Suppressor macrophage treated with lipopolysaccharide for 1 hour (primary cell): ENCODE results near the gene ALCAM.
"Not testable (repeated sequence)": the region's sequence is repeated elsewhere in the genome, so short reads cannot be mapped to it uniquely, and the experiment has no call there.

Source experiments
- DNase-seq, 3 donors: peaks; one replicate each; pipeline ENCODE4 v3.0.0-alpha.2; 2020 to 2022

Gene ALCAM

GRCh38 chr3:105356988-105357387, 9.7 kb upstream of the ALCAM start:
- no peak for DNase-seq

- DNase-seq = peak; percentile 86 to 95 (median 91)
These were observed 7.5 kb upstream of the ALCAM start for GRCh38 chr3:105359098-105359762.

- DNase-seq = no peak
These were observed 6.7 kb upstream of the ALCAM start for GRCh38 chr3:105360003-105360402.

DNA sequence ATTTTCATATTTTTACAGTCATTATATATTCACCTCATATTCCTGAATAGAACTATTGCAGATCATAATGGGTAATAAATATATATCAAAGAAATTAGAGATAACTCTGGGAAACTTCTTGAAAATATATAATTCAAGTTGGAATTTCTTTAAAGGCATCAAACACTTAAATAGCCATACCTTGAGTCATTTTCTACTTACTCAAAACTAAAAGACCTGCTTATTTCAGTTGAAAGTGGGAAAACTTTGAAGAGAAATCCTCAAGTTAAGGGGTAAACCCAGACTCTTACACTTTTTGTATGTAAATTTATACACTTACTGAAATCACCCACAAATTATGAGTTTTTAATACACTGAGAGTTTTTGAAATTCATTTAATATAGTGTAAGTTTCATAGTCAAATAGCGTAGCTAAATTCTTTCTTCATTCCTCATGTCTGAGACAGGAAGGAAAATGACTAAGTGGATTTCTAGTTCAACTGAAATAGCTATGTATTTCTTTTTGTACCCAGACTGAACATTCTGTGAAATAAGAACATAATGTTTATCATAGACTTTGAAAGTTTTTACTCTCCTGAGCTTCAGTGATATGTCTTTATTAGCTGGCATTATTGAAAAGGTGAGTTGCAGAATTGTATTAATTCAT, 4.6 kb upstream of the ALCAM start:
- DNase-seq = peak in 2 of 3 donors; percentile 74 to 82

DNA sequence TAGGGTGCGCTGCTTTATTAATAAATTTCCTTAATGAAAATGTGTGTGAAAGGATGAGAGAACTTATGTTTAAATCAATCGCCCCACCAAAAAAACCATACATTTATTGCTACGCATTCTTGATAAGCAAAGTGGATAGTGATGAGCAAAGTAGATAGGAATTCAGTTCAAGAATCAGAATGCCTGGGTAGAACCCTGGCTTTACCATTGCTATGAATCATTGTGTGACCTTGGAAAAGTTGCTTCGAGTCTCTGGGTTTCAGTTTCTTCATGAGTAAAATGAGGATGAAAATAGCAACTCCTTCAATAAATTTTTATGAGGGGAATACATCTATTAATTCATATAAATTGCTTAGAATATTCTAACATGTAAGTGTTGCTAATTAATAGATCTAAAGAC, 2.6 kb upstream of the ALCAM start:
- DNase-seq = peak in 2 of 3 donors; percentile 38 to 71

DNA sequence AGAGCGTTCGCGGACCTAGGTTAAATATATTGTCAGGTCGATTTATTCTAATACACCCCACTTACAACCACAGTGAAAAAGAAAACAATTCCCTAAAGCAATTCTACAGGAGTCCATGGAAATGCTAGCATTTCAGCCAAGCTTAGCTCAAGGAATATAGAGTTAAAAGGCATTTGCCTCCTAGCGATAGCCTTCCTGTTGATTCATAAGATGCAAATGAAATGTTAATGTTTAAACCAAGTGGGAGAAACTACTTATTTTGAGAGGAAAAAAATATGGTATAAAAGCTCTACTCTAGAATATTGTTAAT, 1.7 kb upstream of the ALCAM start:
- no peak for DNase-seq

DNA sequence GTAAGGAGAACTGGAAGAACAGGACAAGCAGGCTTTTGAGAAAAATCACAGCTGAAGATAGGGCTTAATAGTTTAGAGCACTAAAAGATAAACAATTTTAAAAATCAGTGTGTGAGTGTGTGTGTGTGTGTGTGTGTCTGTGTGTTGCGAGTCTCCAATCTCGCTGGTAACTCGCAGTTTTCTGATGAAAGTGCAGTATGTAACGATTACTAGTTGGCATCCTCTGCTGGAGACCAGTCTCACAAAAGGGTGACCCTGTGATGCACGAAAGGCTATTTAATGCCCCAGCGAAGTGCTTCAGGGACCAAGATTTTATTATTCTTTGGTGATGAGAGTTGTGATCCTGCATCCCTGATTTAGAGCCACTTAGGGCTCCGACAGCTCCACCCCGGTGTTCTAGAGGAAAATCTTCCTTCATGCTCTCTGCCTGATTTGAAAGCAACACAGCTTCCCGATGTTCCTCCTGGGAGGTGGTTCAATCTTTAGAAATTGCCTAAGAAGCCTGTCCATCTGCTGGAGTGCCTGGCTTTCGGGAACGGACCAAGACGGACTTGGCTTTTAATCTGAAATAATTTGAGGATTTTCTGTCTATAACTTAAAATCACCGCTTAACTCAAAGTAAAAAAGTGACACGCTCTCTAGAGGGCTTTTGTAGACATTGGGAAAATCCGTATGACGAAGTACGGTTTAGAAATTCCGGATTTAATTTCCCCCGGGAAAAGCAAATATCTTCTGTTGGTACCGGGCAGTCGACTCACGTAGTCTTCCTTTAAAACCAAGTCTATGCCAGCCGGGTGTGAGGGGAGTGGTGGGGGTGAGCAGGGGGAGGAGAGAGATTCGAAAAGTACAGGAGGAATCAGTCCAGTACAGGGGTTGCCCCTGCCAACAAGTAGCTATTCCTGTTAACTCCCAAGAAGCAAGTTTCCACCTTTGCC, 1.1 kb upstream of the ALCAM start:
- peak; percentile 90 to 96 (median 93) for DNase-seq

GRCh38 chr3:105367063-105367405, 325 bp downstream of the ALCAM start:
- DNase-seq = peak in 1 of 3 donors; percentile 51

- DNase-seq = peak; percentile 94 to 98 (median 95)
These were observed 901 bp downstream of the ALCAM start for GRCh38 chr3:105367406-105368213.

- peak; percentile 85 to 88 (median 85) for DNase-seq
These were observed 2.1 kb downstream of the ALCAM start for GRCh38 chr3:105368566-105369499.

DNA sequence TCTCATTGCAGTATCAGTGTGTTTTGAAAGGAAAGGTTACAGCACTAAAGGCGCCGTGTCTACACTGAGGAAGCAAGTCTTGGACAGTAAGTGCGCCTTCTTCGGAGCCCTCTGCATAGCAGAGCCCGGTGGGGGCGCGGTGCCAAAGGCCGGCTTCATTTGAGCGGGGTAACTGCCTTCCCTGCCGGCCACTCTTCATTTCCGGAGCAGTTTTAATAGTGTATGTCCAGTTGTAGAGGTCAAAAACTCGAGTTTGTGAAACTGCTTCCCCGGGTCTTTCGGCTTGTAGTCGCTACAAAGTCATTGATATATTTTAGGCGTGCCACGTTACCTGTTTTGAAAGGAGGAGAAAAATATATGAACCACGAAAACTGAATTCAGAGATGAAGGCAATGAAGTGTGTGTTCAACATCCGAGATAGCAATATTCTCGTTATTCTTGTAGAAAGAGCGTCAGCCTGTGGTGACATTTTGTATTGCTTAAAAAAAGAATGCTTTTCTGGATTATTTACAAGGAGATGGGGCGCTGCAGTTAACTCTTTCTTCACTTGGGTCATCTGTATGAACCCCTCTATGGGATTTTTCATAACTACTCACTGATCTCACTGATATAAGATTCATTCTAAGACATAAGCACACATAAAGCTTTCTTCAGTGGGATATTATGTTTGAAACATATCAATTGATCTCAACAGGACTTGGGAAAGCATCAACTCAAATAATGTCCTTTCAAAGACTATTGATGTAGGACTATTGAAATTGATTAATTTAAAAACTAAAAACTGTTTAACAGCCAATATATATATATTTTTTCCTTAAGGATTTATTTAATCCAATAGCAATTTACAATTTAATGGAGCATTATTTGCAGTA, 3.0 kb downstream of the ALCAM start:
- DNase-seq = peak; percentile 75 to 79 (median 76)

DNA sequence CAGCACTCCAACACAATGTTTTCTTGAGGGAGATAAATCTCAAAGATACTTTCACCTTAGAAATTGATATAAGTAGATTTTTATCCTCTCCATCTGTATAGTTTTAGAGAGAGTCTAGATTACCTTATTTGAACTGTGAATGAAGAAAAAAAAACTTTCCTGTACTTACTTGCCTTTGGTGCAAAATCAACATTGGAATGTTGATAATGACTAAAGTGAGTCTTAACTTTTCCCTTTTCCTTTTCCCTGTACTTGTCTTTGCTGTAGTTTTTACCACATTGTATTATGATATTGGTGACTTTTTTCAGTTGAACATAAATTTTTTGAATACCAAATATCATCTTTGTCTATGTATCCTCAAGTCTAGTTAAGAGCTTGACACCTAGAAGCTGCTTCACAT, 6.7 kb downstream of the ALCAM start:
- DNase-seq = no peak

DNA sequence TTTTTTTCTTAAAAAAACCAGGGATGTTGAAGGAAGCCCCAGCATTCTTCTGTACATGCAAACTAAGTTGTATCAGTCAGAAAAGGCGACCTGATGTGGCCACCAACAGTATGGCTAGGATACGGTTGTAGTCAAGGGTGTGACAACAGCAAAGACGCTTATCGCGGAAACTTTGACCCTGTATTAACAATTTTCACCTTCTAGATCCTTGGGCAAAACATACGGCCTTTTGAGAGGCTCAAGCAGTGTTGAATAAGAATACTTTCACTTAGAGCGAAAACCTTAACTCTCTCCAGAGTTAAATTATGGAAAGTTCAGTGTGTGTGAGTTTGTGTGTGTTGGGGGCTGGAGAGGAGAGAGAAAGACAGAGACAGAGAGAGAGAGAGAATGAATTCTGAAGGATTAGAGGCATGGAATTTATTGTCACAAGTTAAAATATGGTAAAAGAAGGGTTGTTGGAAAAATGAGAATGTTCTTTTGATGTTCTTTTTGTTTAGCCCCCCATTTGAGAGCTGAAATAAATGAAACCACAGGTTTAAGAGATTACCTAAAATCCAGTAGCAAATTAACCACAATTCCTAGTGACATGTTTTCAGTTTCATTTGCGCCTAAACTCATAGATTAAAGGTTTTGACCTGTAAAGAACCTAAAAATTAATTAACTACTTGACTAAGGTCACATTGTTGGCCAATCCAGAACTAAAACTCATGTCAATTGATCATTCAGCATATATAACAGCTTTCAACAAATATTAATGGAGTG, 9.2 kb downstream of the ALCAM start:
- DNase-seq = no peak

DNA sequence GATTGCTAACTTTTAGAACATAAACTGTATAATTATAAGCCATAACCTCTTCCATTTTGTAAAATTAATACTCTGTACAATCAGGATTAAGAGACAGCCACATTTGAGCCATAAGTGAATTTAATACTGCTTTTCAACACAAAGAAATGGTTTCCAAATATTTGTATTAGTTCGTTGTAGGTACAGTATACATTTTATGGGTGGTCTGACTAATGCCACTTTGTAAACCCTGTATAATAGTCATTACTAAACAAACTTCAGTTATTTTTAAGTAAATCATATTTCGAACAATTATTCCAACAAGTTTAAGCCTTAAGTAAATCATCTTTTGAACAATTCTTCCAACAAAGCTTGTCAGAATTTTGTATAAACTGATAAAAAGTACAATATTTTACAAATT, 11.0 kb downstream of the ALCAM start:
- DNase-seq = no peak

DNA sequence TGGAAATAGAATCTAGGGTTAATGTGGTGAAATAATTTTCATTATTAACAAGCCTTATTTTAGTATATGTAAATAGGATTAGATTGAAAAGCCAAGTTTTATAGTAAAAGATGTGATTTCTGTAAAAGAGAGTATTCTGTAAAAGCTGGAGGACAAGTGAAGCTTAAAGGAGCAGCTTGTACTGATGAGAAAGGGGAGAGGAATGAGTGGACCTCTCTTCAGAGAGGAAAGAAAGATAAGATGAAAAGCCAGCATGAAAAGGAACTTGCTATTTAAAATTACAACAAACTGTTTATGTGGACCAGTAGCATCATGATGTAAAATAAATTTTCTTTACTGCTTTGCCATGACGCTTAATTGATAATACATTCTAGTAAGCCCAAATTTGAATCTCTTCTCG, 18.5 kb downstream of the ALCAM start:
- no peak for DNase-seq

DNA sequence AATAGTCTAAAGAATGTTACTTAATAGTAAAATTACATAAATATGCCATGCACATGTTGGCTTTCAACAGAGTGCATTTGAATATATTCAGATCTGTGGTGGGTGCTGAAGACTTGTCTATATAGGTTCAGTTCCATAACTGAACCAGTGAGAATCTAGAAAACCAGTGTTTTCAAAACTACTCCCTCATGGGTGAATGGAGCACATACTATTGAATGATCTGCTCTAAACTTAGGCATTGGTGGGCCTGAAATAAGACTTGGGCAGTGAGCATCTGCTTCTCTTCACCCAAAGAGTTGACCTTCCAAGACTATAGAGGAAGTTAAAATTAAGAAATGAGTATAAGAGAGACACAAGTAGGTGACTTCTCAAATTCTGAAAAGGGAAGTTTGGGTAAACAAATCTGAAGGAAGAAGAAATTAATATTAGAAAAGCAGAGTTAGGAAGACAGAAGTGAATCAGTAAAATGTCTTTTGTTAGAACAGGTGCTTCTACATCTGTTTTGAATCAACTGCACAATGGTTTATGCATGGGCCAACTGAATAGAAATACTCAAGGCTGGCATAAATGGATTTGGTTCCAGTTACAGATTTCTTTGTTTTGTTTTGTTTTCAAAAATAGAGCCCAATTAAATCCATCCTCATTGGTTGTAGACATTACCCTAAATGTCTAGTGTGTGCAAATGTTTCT, 19.3 kb downstream of the ALCAM start:
- peak in 2 of 3 donors; percentile 44 to 57 for DNase-seq

GRCh38 chr3:105387122-105387751, 20.5 kb downstream of the ALCAM start:
- no peak for DNase-seq

GRCh38 chr3:105388176-105388575, 21.5 kb downstream of the ALCAM start:
- DNase-seq = peak in 2 of 3 donors; percentile 47 to 50

DNA sequence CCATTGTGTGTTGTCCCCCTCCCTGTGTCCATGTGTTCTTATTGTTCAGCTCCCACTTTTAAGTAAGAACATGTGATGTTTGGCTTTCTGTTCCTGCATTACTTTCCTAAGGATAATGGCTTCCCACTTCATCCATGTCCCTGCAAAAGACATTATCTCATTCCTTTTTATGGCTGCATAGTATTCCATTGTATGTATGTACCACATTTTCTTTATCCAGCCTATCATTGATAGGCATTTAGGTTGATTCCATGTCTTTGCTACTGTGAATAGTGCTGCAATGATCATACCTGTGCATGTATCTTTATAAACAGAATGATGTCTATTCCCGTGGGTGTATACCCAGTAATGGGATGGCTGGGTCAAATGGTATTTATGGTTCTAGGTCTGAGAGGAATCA, 23.1 kb downstream of the ALCAM start:
- not testable (repeated sequence) for DNase-seq
